ENCODE results near the gene UBR1. TPM values are rescaled to one million over a fixed set of nuclear protein-coding genes. Genes with fewer than 3 reads are reported as not detected.

The UBR1 gene
- 3.0 to 4.5 TPM (median 4.2 TPM) in 5 replicates for total RNA-seq (2022; extraction: Qiagen RNA extraction)

GRCh38 chr15:43105778-43106485 is at the start of gene UBR1:
Gene UBR1 (minus strand): TSS chr15:43106038. CDS start chr15:43106022, 16 bp downstream.

GRCh38 chr15:43133430-43134156 is 27.8 kb upstream of the UBR1 start, which contains the start of gene TMEM62:
Gene TMEM62 (plus strand): TSS chr15:43133586. CDS start chr15:43133803, 217 bp downstream.

GRCh38 chr15:42920519-42921341 is 185.1 kb downstream of the UBR1 start, which contains the start of gene TTBK2:
Gene TTBK2 (minus strand): TSS chr15:42920778. CDS start chr15:42878617, 42,161 bp downstream.

Other genes with a start within 250 kb of the UBR1 start
- 1.4 to 2.6 TPM (median 1.6 TPM) in 5 replicates for gene TTBK2, start 185.3 kb downstream of the UBR1 start, total RNA-seq (2022; extraction: Qiagen RNA extraction)
- 7.2 to 10.6 TPM (median 9.1 TPM) in 5 replicates for gene TMEM62, start 27.5 kb upstream of the UBR1 start, total RNA-seq (2022; extraction: Qiagen RNA extraction)
- gene CCNDBP1, start 79.4 kb upstream of the UBR1 start, total RNA-seq (2022; extraction: Qiagen RNA extraction): 24.5 to 29.8 TPM (median 27.6 TPM) in 5 replicates
- not detected in 5 replicates for gene EPB42, start 115.0 kb upstream of the UBR1 start, total RNA-seq (2022; extraction: Qiagen RNA extraction)
- gene TGM5, start 160.9 kb upstream of the UBR1 start, total RNA-seq (2022; extraction: Qiagen RNA extraction): not detected in 5 replicates
- not detected in 5 replicates for gene TGM7, start 196.2 kb upstream of the UBR1 start, total RNA-seq (2022; extraction: Qiagen RNA extraction)
- 5.7 to 8.3 TPM (median 6.8 TPM) in 5 replicates for gene LCMT2, start 224.5 kb upstream of the UBR1 start, total RNA-seq (2022; extraction: Qiagen RNA extraction)